Transverse colon (tissue), 4 donors: ENCODE results near the gene CHERP. TPM values are rescaled to one million over a fixed set of nuclear protein-coding genes. Genes with fewer than 3 reads are reported as not detected.

Experiments
- DNase-seq: peaks from one replicate; pipeline ENCODE4 v3.0.0-alpha.2; 2019
- H3K27ac ChIP-seq, 4 donors: fragments of 200-600 bp; sonication (generic); 2 replicates each; pipeline ENCODE4 v1.5.1; 2016 to 2018; ENCODE audit warnings: inconsistent platforms in 4 of 4
- H3K27me3 ChIP-seq: fragments of 200-600 bp; sonication (generic); 2 replicates; pipeline ENCODE4 v1.5.1; 2017; ENCODE audit warnings: inconsistent platforms
- H3K36me3 ChIP-seq, 4 donors: fragments of 200-600 bp; sonication (generic); 2 replicates each; pipeline ENCODE4 v1.5.1; 2017 to 2019; ENCODE audit warnings: inconsistent platforms in 4 of 4
- H3K4me1 ChIP-seq, 4 donors: fragments of 200-600 bp; sonication (generic); 2 replicates each; pipeline ENCODE4 v1.5.1; 2017 to 2020; ENCODE audit warnings: inconsistent platforms in 4 of 4
- H3K4me3 ChIP-seq, 4 donors: fragments of 200-600 bp; sonication (generic); 1 replicate in 1 of 4; 2 replicates in 3 of 4; pipeline versions ENCODE4 v1.5.1 to v1.6.1; 2017 to 2019; ENCODE audit warnings: inconsistent platforms in 4 of 4
- H3K9me3 ChIP-seq, 2 donors: fragments of 200-600 bp; sonication (generic); 2 replicates each; pipeline ENCODE4 v1.5.1; 2017 to 2019; ENCODE audit warnings: inconsistent platforms in 2 of 2
- EP300 ChIP-seq: sonication (generic); formaldehyde crosslinking; IDR thresholded peaks from one replicate; pipeline ENCODE4 v1.6.1; 2017; ENCODE audit warnings: antibody characterized with exemption, low read depth
- POLR2A ChIP-seq: fragments of 450-650 bp; IDR thresholded peaks from one replicate; pipeline ENCODE4 v1.6.1; 2016; ENCODE audit warnings: antibody characterized with exemption, mild to moderate bottlenecking, moderate library complexity
- POLR2AphosphoS5 ChIP-seq, 3 donors: sonication (generic); formaldehyde crosslinking; IDR thresholded peaks; one replicate each; pipeline ENCODE4 v1.6.1; 2016; ENCODE audit warnings: antibody characterized with exemption in 3 of 3
- WGBS, 2 donors: methylation state at CpG; one replicate each; pipeline ENCODE4 v1.1.5; 2018; ENCODE audit warnings: low coverage in 1 of 2; 5-methylcytosine and 5-hydroxymethylcytosine counted together
- in situ Hi-C, 4 donors: fragments of 200-750 bp; cut with MboI; loops; one replicate each; pipeline versions ENCODE4 v1.15.0 to v1.15.1; 2017; ENCODE audit warnings: low sequenced_read_pairs in 3 of 4, low pct_ligation_motif_present in 1 of 4, low pct_unique_long_range_greater_than_20kb in 1 of 4
- intact Hi-C: fragments of 100-400 bp; cut with DNase I; formaldehyde crosslinking; loops from one replicate; pipeline ENCODE4 v1.15.1; 2023; ENCODE audit warnings: low total_unique reads
- total RNA-seq, 4 donors: library from RNA; depleted of rRNA; stranded (reverse); fragments of >200 nt; gene quantifications; one replicate each; pipeline ENCODE4 v1.1.0, GENCODE V29; 2016
- TF ChIP-seq, protein P1 (sequence below), 5 experiments: fragments of 200-600 bp in 3 of 5; fragments of 450-650 bp in 2 of 5; sonication (generic) in 3 of 5; IDR thresholded peaks; 1 replicate in 2 of 5; 2 replicates in 3 of 5; pipeline ENCODE4 v1.5.1; 2016 to 2017; ENCODE audit warnings: antibody characterized with exemption in 5 of 5, inconsistent platforms in 3 of 5, mild to moderate bottlenecking in 2 of 5, moderate library complexity in 1 of 5

Gene CHERP
- total RNA-seq, 4 donors from 2014 or later, result 14.4 to 54.7 (median 28.9) TPM

DNA sequence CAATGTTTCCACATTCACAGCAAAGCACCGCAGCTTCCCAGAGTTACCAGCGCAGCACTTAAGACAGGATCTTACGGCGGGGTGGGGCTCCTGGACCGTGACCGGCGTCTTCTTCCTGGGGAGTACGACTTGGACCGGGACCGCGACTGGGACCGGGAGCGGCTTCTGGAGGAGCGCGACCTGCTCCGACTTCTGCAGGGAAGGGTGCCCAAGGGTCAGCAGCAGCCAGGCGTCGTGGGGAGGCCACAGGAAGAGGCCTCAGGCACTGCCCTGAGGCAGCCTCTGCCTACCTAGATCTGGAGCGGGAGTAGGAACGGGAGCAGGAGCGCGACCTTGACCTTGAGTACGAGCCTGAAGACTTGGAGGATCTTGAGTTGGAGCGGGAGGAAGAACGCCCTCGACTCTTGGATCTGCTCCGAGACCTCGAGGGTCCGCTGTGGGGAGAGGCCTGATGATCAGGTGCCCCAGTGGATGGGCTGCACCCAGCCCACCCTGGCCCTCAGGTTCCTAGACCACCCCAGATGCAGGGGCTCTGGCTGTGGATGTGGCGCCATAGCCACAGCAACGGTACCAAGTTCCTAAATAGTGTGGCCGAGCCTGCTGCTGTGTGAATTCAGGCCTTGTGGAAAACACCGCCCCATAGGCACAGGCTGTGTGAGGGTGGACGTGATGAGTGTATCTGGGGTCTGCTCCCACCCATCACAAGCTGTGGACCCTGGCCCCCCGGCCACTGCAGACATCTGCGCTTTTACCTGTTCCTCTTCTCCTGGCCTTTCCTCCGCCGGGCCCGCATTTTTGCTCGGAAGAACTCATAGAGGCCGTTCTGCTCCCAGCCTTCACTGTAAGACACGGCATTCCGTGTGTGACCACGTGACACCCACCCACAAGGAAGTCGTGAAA is 21.9 kb downstream of the CHERP start:
- no peaks in the 10 kb centered on the region for H3K9me3 ChIP-seq
- in situ Hi-C loops, result no loop called here
- intact Hi-C loops, result no loop called here
- TF ChIP-seq, protein P1, sequence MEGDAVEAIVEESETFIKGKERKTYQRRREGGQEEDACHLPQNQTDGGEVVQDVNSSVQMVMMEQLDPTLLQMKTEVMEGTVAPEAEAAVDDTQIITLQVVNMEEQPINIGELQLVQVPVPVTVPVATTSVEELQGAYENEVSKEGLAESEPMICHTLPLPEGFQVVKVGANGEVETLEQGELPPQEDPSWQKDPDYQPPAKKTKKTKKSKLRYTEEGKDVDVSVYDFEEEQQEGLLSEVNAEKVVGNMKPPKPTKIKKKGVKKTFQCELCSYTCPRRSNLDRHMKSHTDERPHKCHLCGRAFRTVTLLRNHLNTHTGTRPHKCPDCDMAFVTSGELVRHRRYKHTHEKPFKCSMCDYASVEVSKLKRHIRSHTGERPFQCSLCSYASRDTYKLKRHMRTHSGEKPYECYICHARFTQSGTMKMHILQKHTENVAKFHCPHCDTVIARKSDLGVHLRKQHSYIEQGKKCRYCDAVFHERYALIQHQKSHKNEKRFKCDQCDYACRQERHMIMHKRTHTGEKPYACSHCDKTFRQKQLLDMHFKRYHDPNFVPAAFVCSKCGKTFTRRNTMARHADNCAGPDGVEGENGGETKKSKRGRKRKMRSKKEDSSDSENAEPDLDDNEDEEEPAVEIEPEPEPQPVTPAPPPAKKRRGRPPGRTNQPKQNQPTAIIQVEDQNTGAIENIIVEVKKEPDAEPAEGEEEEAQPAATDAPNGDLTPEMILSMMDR (IDR thresholded peaks at IDR 0.05), result no peak
- TF ChIP-seq POLR2A, result no peak
- TF ChIP-seq POLR2AphosphoS5 (IDR thresholded peaks at IDR 0.05), result no peak
- no peaks in the 10 kb centered on the region for H3K4me1 ChIP-seq
- no peak overlapping the region for H3K4me3 ChIP-seq
- no peak overlapping the region for H3K27ac ChIP-seq
- DNase-seq, result no peak
- H3K27me3 ChIP-seq, result no peaks in the 10 kb centered on the region
- 91% methylated on average over 45 of the region's 45 CpGs; no CpG with 5 or more reads in 1 of the 2 donors for WGBS, 2 donors
- peaks cover 0 to 65% (median 31%) of the 10 kb centered on the region in 4 donors for H3K36me3 ChIP-seq

DNA sequence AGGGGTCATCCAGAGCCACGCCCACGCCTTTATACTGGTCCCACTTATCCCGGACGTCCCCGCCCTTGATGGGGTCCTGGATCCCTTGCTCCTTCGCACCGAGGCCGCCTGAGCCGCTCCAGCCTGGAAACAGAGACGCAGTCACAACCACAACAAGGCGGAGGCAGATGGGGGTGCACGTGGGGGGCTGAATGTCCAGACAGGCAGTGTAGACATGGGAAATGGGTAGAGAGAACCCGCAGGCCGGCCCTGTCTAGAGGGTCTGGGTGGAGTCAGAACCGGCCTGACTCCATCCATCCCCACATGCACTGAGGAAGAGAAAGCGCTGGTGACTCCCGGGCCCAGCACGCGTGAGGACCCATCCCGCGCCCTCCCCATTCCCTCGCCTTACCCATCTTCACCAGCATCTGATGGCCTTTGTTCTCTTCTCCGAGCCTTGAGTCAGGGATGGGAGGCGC is 23.0 kb downstream of the CHERP start:
- Histone ChIP-seq H3K27me3 (no peaks in the 10 kb centered on the region), H3K27ac (no peak overlapping the region), H3K4me1 (no peaks in the 10 kb centered on the region), H3K4me3 (no peak overlapping the region), H3K9me3 (no peaks in the 10 kb centered on the region), H3K36me3 (peaks cover 0 to 55% (median 26%) of the 10 kb centered on the region in 4 donors)
- intact Hi-C loops (loop anchor here (5.0 kb wide), 1 partner anchor 998 kb away; no protein-coding TSS in a partner anchor), in situ Hi-C loops (no loop called here)
- TF ChIP-seq, protein P1 (IDR thresholded peaks at IDR 0.05), result no peak
- no peak for TF ChIP-seq EP300
- no peak for TF ChIP-seq POLR2AphosphoS5 (IDR thresholded peaks at IDR 0.05)
- no peak for DNase-seq
- WGBS, 2 donors, result 96 to 100% methylated on average over 5 to 24 of the region's 24 CpGs

DNA sequence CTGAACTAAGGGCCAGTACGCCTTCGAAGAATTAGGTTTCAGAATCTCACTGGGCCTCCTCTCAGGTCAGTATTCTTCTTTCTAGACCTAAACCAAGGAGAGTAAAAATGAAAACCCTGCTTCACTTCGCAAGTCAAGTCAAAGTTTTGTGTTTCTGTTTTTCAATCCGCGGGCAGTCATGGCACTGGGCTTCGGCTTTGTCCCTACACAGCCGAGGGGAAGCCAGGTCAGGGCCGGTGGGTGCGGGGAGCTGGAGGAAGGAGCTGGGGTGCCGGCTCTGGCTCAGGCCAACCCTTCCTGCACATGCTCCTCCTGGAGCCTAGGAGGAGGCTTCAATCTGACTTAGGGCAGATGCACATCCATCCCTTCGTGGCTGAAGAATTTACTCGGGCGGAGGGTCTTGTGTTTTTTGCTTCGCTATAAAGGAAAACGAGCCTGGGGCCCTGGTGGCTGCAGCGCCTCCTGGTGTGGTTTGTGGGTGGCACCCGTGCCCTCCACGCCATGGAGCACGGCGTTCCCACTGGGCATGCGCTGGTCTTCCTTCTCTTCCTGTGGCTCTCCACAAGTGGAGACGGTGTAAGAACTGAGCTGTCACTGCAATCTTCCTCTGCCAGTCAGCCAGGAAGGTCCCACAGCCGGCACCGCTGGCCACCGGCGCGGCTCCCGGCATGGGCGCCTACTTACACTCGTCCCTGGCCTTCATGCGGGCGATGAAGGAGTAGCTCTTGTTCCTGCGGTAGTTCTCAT is 23.6 kb downstream of the CHERP start:
- Histone ChIP-seq H3K27me3 (no peaks in the 10 kb centered on the region), H3K4me1 (no peaks in the 10 kb centered on the region), H3K9me3 (no peaks in the 10 kb centered on the region), H3K4me3 (no peak overlapping the region), H3K27ac (no peak overlapping the region), H3K36me3 (peaks cover 0 to 51% (median 23%) of the 10 kb centered on the region in 4 donors)
- intact Hi-C loops (loop anchor here (5.0 kb wide), 1 partner anchor 999 kb away; no protein-coding TSS in a partner anchor), in situ Hi-C loops (no loop called here)
- WGBS, 2 donors, result 89 to 90% methylated on average over 2 to 33 of the region's 33 CpGs
- DNase-seq, result no peak
- no peak for TF ChIP-seq POLR2AphosphoS5 (IDR thresholded peaks at IDR 0.05)
- TF ChIP-seq POLR2A, result no peak
- TF ChIP-seq, protein P1 (IDR thresholded peaks at IDR 0.05), result no peak
- TF ChIP-seq EP300, result no peak

DNA sequence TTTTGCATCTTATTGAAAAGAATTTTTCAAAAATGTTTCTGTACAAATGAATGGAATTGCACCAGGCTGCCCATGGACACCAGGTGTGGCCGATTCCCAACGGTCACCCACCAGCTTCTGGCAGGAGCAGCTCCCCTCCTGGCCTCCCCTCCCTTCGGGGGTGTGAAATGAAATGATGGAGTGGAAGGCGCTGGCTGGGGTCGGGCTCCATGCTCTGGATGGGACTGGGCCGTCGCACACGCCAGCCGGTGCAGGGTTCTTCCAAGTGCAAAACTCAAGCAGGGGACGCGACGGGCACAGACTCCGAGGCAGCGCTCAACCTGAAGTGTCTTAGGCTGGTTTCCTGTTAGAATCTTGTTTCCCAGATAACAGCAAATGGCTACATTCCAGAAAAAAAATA is 24.2 kb downstream of the CHERP start:
- intact Hi-C loops (loop anchor here (5.0 kb wide), 1 partner anchor 999 kb away; no protein-coding TSS in a partner anchor), in situ Hi-C loops (no loop called here)
- no peak for DNase-seq
- H3K27me3 ChIP-seq, result no peaks in the 10 kb centered on the region
- TF ChIP-seq POLR2A (no peak), POLR2AphosphoS5 (IDR thresholded peaks at IDR 0.05) (no peak), EP300 (no peak)
- TF ChIP-seq, protein P1 (IDR thresholded peaks at IDR 0.05), result no peak
- no peak overlapping the region for H3K4me3 ChIP-seq
- H3K9me3 ChIP-seq, result no peaks in the 10 kb centered on the region
- WGBS, 2 donors, result 86 to 90% methylated on average over 4 to 14 of the region's 14 CpGs
- H3K36me3 ChIP-seq, result peaks cover 0 to 45% (median 20%) of the 10 kb centered on the region in 4 donors
- H3K27ac ChIP-seq, result no peak overlapping the region
- no peaks in the 10 kb centered on the region for H3K4me1 ChIP-seq
